Neural progenitor cell (in vitro differentiated cells): Measurements from ENCODE around the gene TSPAN18. TPM values are rescaled to one million over a fixed set of nuclear protein-coding genes. Genes with fewer than 3 reads are reported as not detected.

Source experiments
- DNase-seq: peaks from one replicate; pipeline ENCODE4 v3.0.0-alpha.2; 2016; ENCODE audit warnings: low spot score
- H2AFZ ChIP-seq: fragments of 200-600 bp; sonication (generic); replicated peaks from 2 replicates; pipeline ENCODE4 v1.6.1; 2016; ENCODE audit warnings: antibody characterized with exemption
- H3F3A ChIP-seq: fragments of 200-600 bp; sonication (generic); 2 replicates; pipeline ENCODE4 v1.6.1; 2016; ENCODE audit warnings: antibody characterized with exemption, low read depth
- H3K27ac ChIP-seq: fragments of 200-600 bp; sonication (generic); 2 replicates; pipeline ENCODE4 v1.5.1; 2016; ENCODE audit warnings: mild to moderate bottlenecking
- H3K27me3 ChIP-seq: fragments of 200-600 bp; sonication (generic); 2 replicates; pipeline ENCODE4 v1.6.1; 2016; ENCODE audit warnings: mild to moderate bottlenecking, moderate library complexity
- H3K36me3 ChIP-seq: fragments of 200-600 bp; sonication (generic); 2 replicates; pipeline ENCODE4 v1.5.1; 2016
- H3K4me1 ChIP-seq: fragments of 200-600 bp; sonication (generic); 2 replicates; pipeline ENCODE4 v1.6.1; 2016; ENCODE audit warnings: mixed run types
- H3K4me2 ChIP-seq: fragments of 200-600 bp; sonication (generic); 2 replicates; pipeline ENCODE4 v1.6.1; 2016
- H3K4me3 ChIP-seq: fragments of 200-600 bp; sonication (generic); 2 replicates; pipeline ENCODE4 v1.5.1; 2016
- H3K79me2 ChIP-seq: fragments of 200-600 bp; sonication (generic); 2 replicates; pipeline ENCODE4 v1.6.1; 2016; ENCODE audit warnings: low read depth
- H3K9ac ChIP-seq: fragments of 200-600 bp; sonication (generic); 2 replicates; pipeline ENCODE4 v1.6.1; 2016
- H3K9me3 ChIP-seq: fragments of 200-600 bp; sonication (generic); 2 replicates; pipeline ENCODE4 v1.5.1; 2016; ENCODE audit warnings: low read depth
- H4K20me1 ChIP-seq: fragments of 200-600 bp; sonication (generic); 2 replicates; pipeline ENCODE4 v1.6.1; 2016; ENCODE audit warnings: low read depth
- H3K27ac Mint-ChIP-seq: 3 replicates; pipeline ENCODE4 v1.8.0; 2021; ENCODE audit warnings: mixed read lengths
- H3K27me3 Mint-ChIP-seq: 2 replicates; pipeline ENCODE4 v1.8.0; 2022; ENCODE audit warnings: low read depth, mild to moderate bottlenecking, inconsistent platforms, moderate library complexity, mixed read lengths; ENCODE audit not compliant: insufficient read depth
- H3K36me3 Mint-ChIP-seq: 3 replicates; pipeline ENCODE4 v1.8.0; 2021; ENCODE audit warnings: mixed read lengths
- H3K4me1 Mint-ChIP-seq: 3 replicates; pipeline ENCODE4 v1.8.0; 2021; ENCODE audit warnings: mixed read lengths
- H3K4me3 Mint-ChIP-seq: 3 replicates; pipeline ENCODE4 v1.8.0; 2021; ENCODE audit warnings: mild to moderate bottlenecking, moderate library complexity, mixed read lengths
- H3K9me3 Mint-ChIP-seq: 3 replicates; pipeline ENCODE4 v1.8.0; 2020; ENCODE audit warnings: mixed read lengths
- CTCF ChIP-seq: fragments of 200-600 bp; sonication (generic); IDR thresholded peaks from 2 replicates; pipeline ENCODE4 v1.5.1; 2017; ENCODE audit warnings: antibody characterized with exemption, mild to moderate bottlenecking
- EZH2 ChIP-seq: fragments of 200-600 bp; sonication (generic); IDR thresholded peaks from 2 replicates; pipeline ENCODE4 v1.6.1; 2017; ENCODE audit warnings: antibody characterized with exemption, mild to moderate bottlenecking, moderate library complexity
- EZH2phosphoT487 ChIP-seq: fragments of 200-600 bp; sonication (generic); IDR thresholded peaks from 2 replicates; pipeline ENCODE4 v1.6.1; 2017; ENCODE audit warnings: antibody characterized with exemption
- total RNA-seq: library from RNA; depleted of rRNA; stranded (reverse); fragments of >200 nt; gene quantifications from 2 replicates; pipeline ENCODE4 v1.2.3, GENCODE V29; 2015; ENCODE audit warnings: low replicate concordance

The TSPAN18 gene
- total RNA-seq, 1 donor from 2014 or later = 16.5 TPM

DNA sequence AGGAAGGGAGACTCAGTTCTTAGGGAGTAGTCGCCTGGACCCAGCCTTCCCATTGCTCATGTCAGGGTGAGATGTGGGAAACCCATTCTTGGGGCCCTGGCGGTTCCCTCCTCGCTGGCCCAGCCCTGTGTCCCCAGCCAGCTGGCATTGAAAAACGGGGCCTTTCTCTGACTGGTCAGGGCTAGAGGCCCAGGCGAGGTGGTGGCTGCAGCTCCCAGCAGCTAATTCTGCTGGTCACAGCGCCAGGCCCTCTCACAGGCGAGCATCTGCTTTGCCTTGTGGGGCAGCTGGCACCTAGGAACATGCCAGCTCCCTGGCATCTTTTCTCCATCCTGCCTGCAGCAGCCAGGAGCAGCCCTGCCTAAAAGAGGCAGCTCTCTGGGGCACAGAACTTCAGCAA, 20.1 kb downstream of the TSPAN18 start:
- H3F3A ChIP-seq = no peaks in the 10 kb centered on the region
- no peaks in the 10 kb centered on the region for H3K36me3 ChIP-seq
- H3K4me3 ChIP-seq = no peak overlapping the region
- no peak overlapping the region for H2AFZ ChIP-seq
- peaks cover 60% of the 10 kb centered on the region for H3K4me1 Mint-ChIP-seq
- no peaks in the 10 kb centered on the region for H3K9me3 Mint-ChIP-seq
- H3K9me3 ChIP-seq = no peaks in the 10 kb centered on the region
- H3K27me3 Mint-ChIP-seq = peaks cover 2% of the 10 kb centered on the region
- H3K36me3 Mint-ChIP-seq = peaks cover 20% of the 10 kb centered on the region
- TF ChIP-seq EZH2phosphoT487 (no peak), EZH2 (no peak), CTCF (no peak)
- H4K20me1 ChIP-seq = peaks cover 66% of the 10 kb centered on the region
- no peaks in the 10 kb centered on the region for H3K79me2 ChIP-seq
- H3K4me2 ChIP-seq = no peak overlapping the region
- no peak overlapping the region for H3K9ac ChIP-seq
- no peak for DNase-seq
- no peak overlapping the region for H3K27ac ChIP-seq
- no peak overlapping the region for H3K4me3 Mint-ChIP-seq
- H3K4me1 ChIP-seq = peaks cover 12% of the 10 kb centered on the region
- no peak overlapping the region for H3K27ac Mint-ChIP-seq
- no peaks in the 10 kb centered on the region for H3K27me3 ChIP-seq

DNA sequence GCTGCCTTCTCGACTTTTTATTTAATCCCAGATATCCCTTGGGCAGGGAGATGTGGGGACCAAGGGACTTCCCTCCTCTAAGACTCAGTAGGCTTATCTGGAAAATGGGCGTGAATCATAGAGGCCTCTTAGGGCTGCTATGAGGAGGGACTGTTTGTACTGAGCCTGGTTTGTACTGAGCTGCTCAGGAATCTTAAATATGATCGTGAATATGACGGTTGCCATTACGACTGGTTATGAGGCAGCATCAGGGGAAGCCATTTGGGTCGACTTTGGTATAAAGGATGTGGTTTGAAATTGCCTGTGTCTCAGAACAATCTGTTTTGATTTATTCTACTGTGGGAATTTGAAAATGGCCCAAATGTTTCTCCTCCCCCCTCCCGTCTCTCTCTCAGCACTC, 20.6 kb downstream of the TSPAN18 start:
- Mint-ChIP-seq H3K27me3 (peaks cover 2% of the 10 kb centered on the region), H3K36me3 (peaks cover 24% of the 10 kb centered on the region), H3K9me3 (no peaks in the 10 kb centered on the region), H3K4me3 (no peak overlapping the region), H3K27ac (no peak overlapping the region), H3K4me1 (peaks cover 62% of the 10 kb centered on the region)
- no peak for TF ChIP-seq EZH2
- TF ChIP-seq CTCF = no peak
- no peak for TF ChIP-seq EZH2phosphoT487
- DNase-seq = no peak
- Histone ChIP-seq H3K36me3 (no peaks in the 10 kb centered on the region), H3K4me1 (peaks cover 11% of the 10 kb centered on the region), H3K9ac (no peak overlapping the region), H3K9me3 (no peaks in the 10 kb centered on the region), H4K20me1 (peaks cover 66% of the 10 kb centered on the region), H3K4me2 (no peak overlapping the region), H2AFZ (no peak overlapping the region), H3K4me3 (no peak overlapping the region), H3K79me2 (no peaks in the 10 kb centered on the region), H3K27ac (no peak overlapping the region), H3K27me3 (no peaks in the 10 kb centered on the region), H3F3A (peaks cover 4% of the 10 kb centered on the region)

DNA sequence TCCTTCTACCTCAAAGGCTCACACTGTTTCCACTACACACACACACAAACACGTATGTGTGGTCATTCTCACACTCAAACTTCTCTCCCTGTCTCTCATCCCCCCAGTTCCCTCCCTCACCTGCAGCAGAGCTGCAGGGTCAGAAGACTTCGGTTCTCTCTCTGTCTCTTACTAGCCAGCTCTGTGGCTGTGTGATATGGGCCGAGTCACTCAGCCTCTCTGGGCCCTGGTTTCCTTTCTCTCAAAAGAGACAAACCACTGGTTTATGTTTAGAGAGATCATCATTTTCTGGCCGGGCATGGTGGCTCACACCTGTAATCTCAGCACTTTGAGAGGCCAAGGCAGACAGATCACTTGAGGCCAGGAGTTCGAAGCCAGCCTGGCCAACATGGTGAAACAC, 21.1 kb downstream of the TSPAN18 start:
- H3K27ac ChIP-seq = no peak overlapping the region
- H3K4me1 ChIP-seq = peaks cover 13% of the 10 kb centered on the region
- peaks cover 9% of the 10 kb centered on the region for H3F3A ChIP-seq
- H3K27ac Mint-ChIP-seq = no peak overlapping the region
- H3K4me3 Mint-ChIP-seq = no peak overlapping the region
- H3K27me3 ChIP-seq = peaks cover 1% of the 10 kb centered on the region
- H3K4me1 Mint-ChIP-seq = peaks cover 61% of the 10 kb centered on the region
- H3K36me3 Mint-ChIP-seq = peaks cover 24% of the 10 kb centered on the region
- H3K9me3 Mint-ChIP-seq = no peaks in the 10 kb centered on the region
- peaks cover 64% of the 10 kb centered on the region for H4K20me1 ChIP-seq
- no peak overlapping the region for H2AFZ ChIP-seq
- no peaks in the 10 kb centered on the region for H3K9me3 ChIP-seq
- no peak overlapping the region for H3K4me2 ChIP-seq
- no peaks in the 10 kb centered on the region for H3K79me2 ChIP-seq
- no peak overlapping the region for H3K4me3 ChIP-seq
- H3K27me3 Mint-ChIP-seq = peaks cover 2% of the 10 kb centered on the region
- no peak for DNase-seq
- TF ChIP-seq EZH2 (no peak), EZH2phosphoT487 (no peak), CTCF (no peak)
- H3K9ac ChIP-seq = no peak overlapping the region
- no peaks in the 10 kb centered on the region for H3K36me3 ChIP-seq
